Right atrium auricular region (tissue), 2 donors: ENCODE data around the gene DDX50. TPM values are rescaled to one million over a fixed set of nuclear protein-coding genes. Genes with fewer than 3 reads are reported as not detected.
"Not testable (repeated sequence)": the region's sequence is repeated elsewhere in the genome, so short reads cannot be mapped to it uniquely, and the experiment has no call there.

Source experiments
- DNase-seq: peaks from one replicate; pipeline ENCODE4 v3.0.0-alpha.2; 2019; ENCODE audit warnings: low spot score
- H3K27ac ChIP-seq, 2 donors: fragments of 200-600 bp; sonication (generic); 1 replicate in 1 of 2; 2 replicates in 1 of 2; pipeline ENCODE4 v1.5.1; 2016 to 2019
- H3K27me3 ChIP-seq, 2 donors: fragments of 200-600 bp; sonication (generic); one replicate each; pipeline versions ENCODE4 v1.5.1 to v1.6.0; 2017 to 2019
- H3K36me3 ChIP-seq: fragments of 200-600 bp; sonication (generic); one replicate; pipeline ENCODE4 v1.5.1; 2016
- H3K4me1 ChIP-seq, 2 donors: fragments of 200-600 bp; sonication (generic); one replicate each; pipeline versions ENCODE4 v1.5.1 to v1.6.0; 2017 to 2019
- H3K4me3 ChIP-seq, 2 donors: fragments of 200-600 bp; sonication (generic); 1 replicate in 1 of 2; 2 replicates in 1 of 2; pipeline ENCODE4 v1.5.1; 2017 to 2019; ENCODE audit warnings: mild to moderate bottlenecking in 1 of 2, moderate library complexity in 1 of 2
- H3K9me3 ChIP-seq, 2 donors: fragments of 200-600 bp; sonication (generic); one replicate each; pipeline ENCODE4 v1.5.1; 2019
- total RNA-seq, 2 donors: library from RNA; depleted of rRNA; stranded (reverse); fragments of >200 nt; gene quantifications; one replicate each; pipeline ENCODE4 v1.1.0, GENCODE V29; 2016
- TF ChIP-seq, protein P1 (sequence below), 2 donors: fragments of 200-600 bp; sonication (generic); IDR thresholded peaks; one replicate each; pipeline ENCODE4 v1.5.1; 2019; ENCODE audit warnings: antibody characterized with exemption in 2 of 2

DDX50 gene
- total RNA-seq, 2 donors from 2014 or later: 18.9 to 22.3 TPM

DNA sequence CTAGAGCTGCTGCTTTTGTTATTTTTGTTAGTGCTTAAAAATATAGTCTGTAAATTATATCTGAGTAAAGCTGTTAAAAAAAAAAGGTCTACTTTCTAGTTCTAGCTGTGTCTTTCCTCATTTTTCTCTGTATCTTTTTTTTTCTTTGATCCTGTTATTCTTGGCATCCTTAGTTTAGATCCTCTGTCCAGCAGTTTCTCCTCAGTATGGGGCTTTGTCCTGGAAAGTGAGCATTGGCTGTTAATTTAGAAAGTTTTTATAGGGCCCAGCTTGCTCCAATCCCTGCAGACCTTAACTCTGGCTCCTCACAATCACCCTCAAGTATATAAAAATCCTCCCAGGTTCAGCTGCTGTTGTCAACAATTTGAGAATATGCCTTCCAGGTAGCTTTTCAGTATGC lies 23.5 kb downstream of the DDX50 start:
- TF ChIP-seq, protein P1, sequence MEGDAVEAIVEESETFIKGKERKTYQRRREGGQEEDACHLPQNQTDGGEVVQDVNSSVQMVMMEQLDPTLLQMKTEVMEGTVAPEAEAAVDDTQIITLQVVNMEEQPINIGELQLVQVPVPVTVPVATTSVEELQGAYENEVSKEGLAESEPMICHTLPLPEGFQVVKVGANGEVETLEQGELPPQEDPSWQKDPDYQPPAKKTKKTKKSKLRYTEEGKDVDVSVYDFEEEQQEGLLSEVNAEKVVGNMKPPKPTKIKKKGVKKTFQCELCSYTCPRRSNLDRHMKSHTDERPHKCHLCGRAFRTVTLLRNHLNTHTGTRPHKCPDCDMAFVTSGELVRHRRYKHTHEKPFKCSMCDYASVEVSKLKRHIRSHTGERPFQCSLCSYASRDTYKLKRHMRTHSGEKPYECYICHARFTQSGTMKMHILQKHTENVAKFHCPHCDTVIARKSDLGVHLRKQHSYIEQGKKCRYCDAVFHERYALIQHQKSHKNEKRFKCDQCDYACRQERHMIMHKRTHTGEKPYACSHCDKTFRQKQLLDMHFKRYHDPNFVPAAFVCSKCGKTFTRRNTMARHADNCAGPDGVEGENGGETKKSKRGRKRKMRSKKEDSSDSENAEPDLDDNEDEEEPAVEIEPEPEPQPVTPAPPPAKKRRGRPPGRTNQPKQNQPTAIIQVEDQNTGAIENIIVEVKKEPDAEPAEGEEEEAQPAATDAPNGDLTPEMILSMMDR (IDR thresholded peaks at IDR 0.05): no peak
- DNase-seq: no peak
- H3K27ac ChIP-seq: no peak overlapping the region

DNA sequence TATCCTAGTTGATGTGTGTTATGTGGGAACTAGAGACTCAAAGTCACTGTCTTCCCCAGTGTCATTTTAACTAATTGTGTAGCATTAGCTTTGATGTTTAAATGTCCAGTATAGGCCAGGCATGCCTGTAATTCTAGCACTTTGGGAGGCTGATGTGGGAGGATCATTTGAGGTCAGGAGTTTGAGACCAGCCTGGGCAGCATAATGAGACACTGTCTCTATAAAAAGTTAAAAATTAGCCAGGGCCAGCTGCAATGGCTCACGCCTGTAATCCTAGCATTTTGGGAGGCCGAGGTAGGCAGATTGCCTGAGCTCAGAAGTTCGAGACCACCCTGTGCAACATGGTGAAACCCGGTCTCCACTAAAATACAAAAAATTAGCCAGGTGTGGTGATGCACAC lies 24.4 kb downstream of the DDX50 start:
- TF ChIP-seq, protein P1 (IDR thresholded peaks at IDR 0.05): no peak
- H3K36me3 ChIP-seq: peaks cover 10% of the 10 kb centered on the region
- H3K27me3 ChIP-seq: no peaks in the 10 kb centered on the region
- no peaks in the 10 kb centered on the region for H3K4me1 ChIP-seq
- no peak overlapping the region for H3K4me3 ChIP-seq
- no peak for DNase-seq
- H3K9me3 ChIP-seq: no peaks in the 10 kb centered on the region
- H3K27ac ChIP-seq: no peak overlapping the region

More for the DNA sequence above, 23.5 kb downstream of the DDX50 start:
- H3K27me3 ChIP-seq: no peaks in the 10 kb centered on the region
- H3K9me3 ChIP-seq: no peaks in the 10 kb centered on the region
- H3K4me1 ChIP-seq: no peaks in the 10 kb centered on the region
- H3K36me3 ChIP-seq: peaks cover 16% of the 10 kb centered on the region
- no peak overlapping the region for H3K4me3 ChIP-seq

DNA sequence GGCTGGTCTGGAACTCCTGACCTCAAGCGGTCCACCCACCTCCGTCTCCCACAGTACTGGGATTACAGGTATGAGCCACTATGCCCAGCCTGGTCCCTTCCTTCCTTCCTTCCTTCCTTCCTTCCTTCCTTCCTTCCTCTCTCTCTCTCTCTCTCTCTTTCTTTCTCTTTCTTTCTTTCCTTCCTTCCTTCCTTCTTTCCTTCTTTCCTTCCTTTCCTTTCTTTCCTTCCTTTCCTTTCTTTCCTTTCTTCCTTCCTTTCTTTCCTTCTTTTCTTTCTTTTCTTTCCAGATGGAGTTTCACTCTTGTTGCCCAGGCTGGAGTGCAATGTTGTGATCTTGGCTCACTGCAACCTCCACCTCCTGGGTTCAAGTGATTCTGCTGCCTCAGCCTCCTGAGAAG lies 28.0 kb downstream of the DDX50 start:
- H3K9me3 ChIP-seq, DNase-seq, H3K4me3 ChIP-seq, H3K27me3 ChIP-seq, H3K27ac ChIP-seq, H3K4me1 ChIP-seq, H3K36me3 ChIP-seq: not testable (repeated sequence)

DNA sequence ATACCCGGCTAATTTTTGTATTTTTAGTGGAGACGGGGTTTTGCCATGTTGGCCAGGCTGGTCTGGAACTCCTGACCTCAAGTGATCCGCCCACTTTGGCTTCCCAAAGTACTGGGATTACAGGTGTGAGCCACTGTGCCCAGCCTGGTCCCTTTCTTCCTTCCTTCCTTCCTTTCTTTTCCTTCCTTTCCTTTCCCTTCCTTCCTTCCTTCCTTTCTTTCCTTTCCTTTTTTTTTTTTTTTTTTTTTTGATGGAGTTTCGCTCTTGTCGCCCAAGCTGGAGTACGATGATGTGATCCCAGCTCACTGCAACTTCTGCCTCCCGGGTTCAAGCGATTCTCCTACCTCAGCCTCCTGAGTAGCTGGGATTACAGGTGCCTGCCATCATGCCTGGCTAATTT lies 28.8 kb downstream of the DDX50 start:
- H3K27ac ChIP-seq, H3K9me3 ChIP-seq, H3K4me1 ChIP-seq, H3K4me3 ChIP-seq, H3K36me3 ChIP-seq, DNase-seq, H3K27me3 ChIP-seq: not testable (repeated sequence)

DNA sequence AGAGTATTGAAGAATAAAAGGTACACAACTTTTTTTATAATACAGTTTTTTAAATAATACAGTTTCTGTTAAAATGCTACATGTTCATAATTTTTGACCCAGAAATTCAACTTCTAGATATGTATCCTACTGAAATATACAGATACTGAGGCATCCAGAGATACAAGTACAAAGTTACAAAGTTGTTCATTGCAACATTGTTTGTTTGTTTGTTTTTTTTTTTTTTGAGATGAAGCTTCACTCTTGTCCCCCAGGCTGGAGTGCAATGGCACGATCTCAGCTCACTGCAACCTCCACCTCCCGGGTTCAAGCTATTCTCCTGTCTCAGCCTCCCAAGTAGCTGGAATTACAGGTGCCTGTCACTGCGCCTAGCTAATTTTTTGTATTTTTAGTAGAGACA lies 31.7 kb downstream of the DDX50 start:
- H3K9me3 ChIP-seq, H3K4me3 ChIP-seq, H3K27me3 ChIP-seq, DNase-seq, H3K4me1 ChIP-seq, H3K27ac ChIP-seq: not testable (repeated sequence)
- H3K36me3 ChIP-seq: peaks cover 31% of the 10 kb centered on the region

DNA sequence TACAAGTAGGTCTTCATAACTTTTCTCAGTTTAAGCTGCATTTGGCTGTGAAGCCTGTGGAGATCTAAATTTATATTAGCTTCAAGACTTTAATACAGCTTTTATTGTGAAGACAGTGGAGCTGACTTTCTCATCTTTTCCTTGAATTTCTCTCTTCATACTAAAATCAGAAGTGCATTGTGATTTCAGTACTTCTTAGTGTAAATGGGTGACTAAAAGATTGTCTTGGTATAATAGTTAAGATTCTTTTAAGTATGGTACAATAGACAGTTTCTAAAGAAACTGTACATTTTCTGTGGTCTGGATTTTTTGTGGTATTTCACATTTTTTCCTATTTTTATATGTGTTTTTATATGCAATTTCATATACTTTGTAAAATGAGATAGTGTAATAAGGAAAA lies 33.9 kb downstream of the DDX50 start:
- Histone ChIP-seq H3K4me1 (no peaks in the 10 kb centered on the region), H3K9me3 (no peaks in the 10 kb centered on the region), H3K27ac (no peak overlapping the region), H3K36me3 (peaks cover 39% of the 10 kb centered on the region), H3K27me3 (no peaks in the 10 kb centered on the region), H3K4me3 (no peak overlapping the region)
- TF ChIP-seq, protein P1 (IDR thresholded peaks at IDR 0.05): no peak
- DNase-seq: no peak

DNA sequence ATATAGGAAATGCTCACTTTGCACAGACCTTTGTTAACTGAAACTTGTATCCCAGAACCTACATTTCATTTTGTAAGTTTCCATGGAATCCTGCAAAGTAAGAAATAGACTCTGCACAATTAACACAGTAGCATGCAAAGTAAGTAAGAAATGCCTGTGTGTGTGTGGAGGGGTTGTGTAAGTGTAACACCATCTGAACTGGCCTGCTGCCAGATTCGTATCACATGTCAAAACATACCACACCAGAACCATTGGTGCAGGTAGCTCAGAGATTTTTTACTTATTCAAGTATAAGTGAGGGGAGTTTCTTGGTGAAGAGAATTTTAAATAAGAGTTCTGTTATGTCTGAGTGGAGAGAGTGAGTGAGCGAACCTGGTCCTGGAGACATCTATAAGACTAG lies 37.0 kb downstream of the DDX50 start:
- no peak overlapping the region for H3K4me3 ChIP-seq
- H3K36me3 ChIP-seq: peaks cover 56% of the 10 kb centered on the region
- H3K27ac ChIP-seq: no peak overlapping the region
- H3K9me3 ChIP-seq: no peaks in the 10 kb centered on the region
- no peaks in the 10 kb centered on the region for H3K4me1 ChIP-seq
- TF ChIP-seq, protein P1 (IDR thresholded peaks at IDR 0.05): no peak
- no peak for DNase-seq
- H3K27me3 ChIP-seq: no peaks in the 10 kb centered on the region
